Liver (tissue), 9 donors: ENCODE data around the gene ST7. TPM values are rescaled to one million over a fixed set of nuclear protein-coding genes. Genes with fewer than 3 reads are reported as not detected.

Source experiments
- DNase-seq: peaks from one replicate; pipeline ENCODE4 v3.0.0-alpha.2; 2017; ENCODE audit warnings: low spot score
- H3K27ac ChIP-seq, 2 donors: one replicate each; pipeline ENCODE4 v1.7.0; 2013; ENCODE audit warnings: inconsistent platforms in 2 of 2, low read length in 2 of 2, control low read depth in 1 of 2, low read depth in 1 of 2, mild to moderate bottlenecking in 1 of 2
- H3K27me3 ChIP-seq, 4 donors: one replicate each; pipeline versions ENCODE4 v1.6.1 to v1.7.0; 2013; ENCODE audit warnings: low read length in 3 of 4, inconsistent platforms in 1 of 4, mild to moderate bottlenecking in 1 of 4, moderate library complexity in 1 of 4; ENCODE audit not compliant: control insufficient read depth in 4 of 4, insufficient read depth in 4 of 4
- H3K36me3 ChIP-seq, 4 donors: one replicate each; pipeline versions ENCODE4 v1.6.1 to v1.7.0; 2013; ENCODE audit warnings: low read length in 3 of 4, mild to moderate bottlenecking in 3 of 4, low read depth in 1 of 4, moderate library complexity in 1 of 4; ENCODE audit not compliant: control insufficient read depth in 4 of 4, insufficient read depth in 3 of 4
- H3K4me1 ChIP-seq, 4 donors: one replicate each; pipeline versions ENCODE4 v1.6.1 to v1.7.0; 2013; ENCODE audit warnings: low read length in 3 of 4, mild to moderate bottlenecking in 3 of 4, moderate library complexity in 1 of 4; ENCODE audit not compliant: control insufficient read depth in 4 of 4, insufficient read depth in 4 of 4
- H3K4me3 ChIP-seq, 3 donors: one replicate each; pipeline versions ENCODE4 v1.6.1 to v1.7.0; 2013; ENCODE audit warnings: low read length in 3 of 3, control low read depth in 1 of 3, low read depth in 1 of 3, mild to moderate bottlenecking in 1 of 3
- H3K9ac ChIP-seq, 2 donors: one replicate each; pipeline ENCODE4 v1.7.0; 2013; ENCODE audit warnings: low read length in 2 of 2, mild to moderate bottlenecking in 2 of 2, moderate library complexity in 2 of 2, control low read depth in 1 of 2, low read depth in 1 of 2
- H3K9me3 ChIP-seq, 4 donors: one replicate each; pipeline versions ENCODE4 v1.6.1 to v1.7.0; 2013; ENCODE audit warnings: low read length in 3 of 4; ENCODE audit not compliant: control insufficient read depth in 4 of 4
- EGR1 ChIP-seq, 2 donors: IDR thresholded peaks; 2 replicates each; pipeline ENCODE4 v1.6.1; 2016 to 2018; ENCODE audit warnings: antibody characterized with exemption in 2 of 2, low read depth in 2 of 2
- FOXA2 ChIP-seq: IDR thresholded peaks from 2 replicates; pipeline ENCODE4 v1.6.1; 2016; ENCODE audit warnings: antibody characterized with exemption
- GABPA ChIP-seq, 2 donors: IDR thresholded peaks in 1 of 2; conservative IDR thresholded peaks in 1 of 2; 2 replicates each; pipeline ENCODE4 v1.6.1; 2016; ENCODE audit warnings: antibody characterized with exemption in 2 of 2, mild to moderate bottlenecking in 1 of 2, moderate library complexity in 1 of 2
- HNF4A ChIP-seq, 2 donors: conservative IDR thresholded peaks; 2 replicates each; pipeline ENCODE4 v1.6.1; 2016; ENCODE audit warnings: antibody characterized with exemption in 2 of 2, mild to moderate bottlenecking in 2 of 2
- HNF4G ChIP-seq: IDR thresholded peaks from 2 replicates; pipeline ENCODE4 v1.6.1; 2016; ENCODE audit warnings: antibody characterized with exemption
- RXRA ChIP-seq, 2 donors: IDR thresholded peaks; 2 replicates each; pipeline ENCODE4 v1.6.1; 2017 to 2018; ENCODE audit warnings: antibody characterized with exemption in 2 of 2, mild to moderate bottlenecking in 1 of 2
- SP1 ChIP-seq: IDR thresholded peaks from 2 replicates; pipeline ENCODE4 v1.6.1; 2018; ENCODE audit warnings: antibody characterized with exemption, mild to moderate bottlenecking
- YY1 ChIP-seq: IDR thresholded peaks from 2 replicates; pipeline ENCODE4 v1.6.1; 2016; ENCODE audit warnings: antibody characterized with exemption, mild to moderate bottlenecking
- WGBS: extraction: QIAGEN DNeasy Blood & Tissue Kit; methylation state at CpG from one replicate; pipeline ENCODE4 v1.1.7; 2013; 5-methylcytosine and 5-hydroxymethylcytosine counted together
- polyA plus RNA-seq, 2 donors: library from polyadenylated mRNA; stranded (reverse) in 1 of 2; unstranded in 1 of 2; fragments of 200-250 nt in 1 of 2; fragments of >200 nt in 1 of 2; fragmentation: Nextera tagmentation in 1 of 2; extraction: Ambion mirVana in 1 of 2; gene quantifications; one replicate each; pipeline versions ENCODE4 v1.2.1 to v1.2.3, GENCODE V29; 2013 to 2015
- total RNA-seq, 2 donors: library from RNA; depleted of rRNA; stranded (reverse); fragments of >200 nt; gene quantifications; one replicate each; pipeline ENCODE4 v1.2.3, GENCODE V29; 2014
- TF ChIP-seq, protein P1 (sequence below): IDR thresholded peaks from 2 replicates; pipeline ENCODE4 v1.6.1; 2016; ENCODE audit warnings: antibody characterized with exemption
- TF ChIP-seq, protein P2 (sequence below): fragments of 150-350 bp; IDR thresholded peaks from 2 replicates; pipeline ENCODE4 v1.5.1; 2017; ENCODE audit warnings: improper control_type of control experiment, low read depth, low read length; ENCODE audit not compliant: missing input control
- TF ChIP-seq, protein P3 (sequence below): IDR thresholded peaks from 2 replicates; pipeline ENCODE4 v1.6.1; 2016; ENCODE audit warnings: antibody characterized with exemption, mild to moderate bottlenecking
- donor health status: healthy.
- donor health status: healthy.
- donor health status: healthy.
- donor health status: healthy.
- donor health status: healthy.

Gene ST7, protein sequence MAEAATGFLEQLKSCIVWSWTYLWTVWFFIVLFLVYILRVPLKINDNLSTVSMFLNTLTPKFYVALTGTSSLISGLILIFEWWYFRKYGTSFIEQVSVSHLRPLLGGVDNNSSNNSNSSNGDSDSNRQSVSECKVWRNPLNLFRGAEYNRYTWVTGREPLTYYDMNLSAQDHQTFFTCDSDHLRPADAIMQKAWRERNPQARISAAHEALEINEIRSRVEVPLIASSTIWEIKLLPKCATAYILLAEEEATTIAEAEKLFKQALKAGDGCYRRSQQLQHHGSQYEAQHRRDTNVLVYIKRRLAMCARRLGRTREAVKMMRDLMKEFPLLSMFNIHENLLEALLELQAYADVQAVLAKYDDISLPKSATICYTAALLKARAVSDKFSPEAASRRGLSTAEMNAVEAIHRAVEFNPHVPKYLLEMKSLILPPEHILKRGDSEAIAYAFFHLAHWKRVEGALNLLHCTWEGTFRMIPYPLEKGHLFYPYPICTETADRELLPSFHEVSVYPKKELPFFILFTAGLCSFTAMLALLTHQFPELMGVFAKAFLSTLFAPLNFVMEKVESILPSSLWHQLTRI
- 10 to 100 TPM; 28.3 to 30.7 TPM for total RNA-seq
- polyA plus RNA-seq, result 10 to 100 TPM; 13.5 to 16.9 TPM

DNA sequence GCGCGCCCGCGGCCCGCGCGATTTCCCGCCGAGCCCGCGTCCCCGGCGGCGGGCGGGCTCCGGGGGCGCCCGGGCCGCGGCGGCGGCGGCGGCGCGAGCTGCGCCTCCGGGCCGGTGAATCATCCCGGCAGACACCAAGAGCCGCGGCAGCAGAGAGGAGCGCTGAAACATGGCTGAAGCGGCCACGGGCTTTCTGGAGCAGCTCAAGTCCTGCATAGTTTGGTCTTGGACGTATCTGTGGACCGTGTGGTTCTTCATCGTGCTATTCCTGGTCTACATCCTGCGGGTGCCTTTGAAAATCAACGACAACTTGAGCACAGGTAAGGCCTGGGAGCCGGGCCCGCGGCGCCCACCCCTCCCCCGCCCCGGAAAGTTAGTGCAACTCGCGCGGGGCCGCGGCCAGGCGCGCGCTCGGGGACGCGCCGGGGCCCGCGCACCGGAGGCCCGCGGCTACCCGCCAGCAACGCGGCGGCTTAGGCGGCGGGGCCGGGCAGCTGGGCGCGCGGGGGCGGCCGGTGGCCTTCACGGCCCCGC is at the start of gene ST7:
ST7 (plus strand) TSS at position 130 of the 534 bp plus-strand sequence; CDS start at position 170, 40 bp downstream.
- Histone ChIP-seq H3K4me1 (peaks cover 0 to 24% (median 11%) of the 10 kb centered on the region in 4 donors), H3K9me3 (no peaks in the 10 kb centered on the region), H3K36me3 (no peaks in the 10 kb centered on the region), H3K27me3 (no peaks in the 10 kb centered on the region), H3K27ac (peak within 1 kb of the TSS; percentile 96 to 98), H3K4me3 (peak within 1 kb of the TSS; percentile 85 to 96 (median 88)), H3K9ac (peak within 1 kb of the TSS; percentile 90 to 97)
- under 1% methylated on average over 77 of the region's 77 CpGs for WGBS
- TF ChIP-seq YY1 (peak; percentile 43), GABPA (IDR thresholded peaks at IDR 0.05 in 1 of 2, conservative IDR thresholded peaks at IDR 0.05 in 1 of 2) (no peak)
- peak; percentile 78 for DNase-seq

DNA sequence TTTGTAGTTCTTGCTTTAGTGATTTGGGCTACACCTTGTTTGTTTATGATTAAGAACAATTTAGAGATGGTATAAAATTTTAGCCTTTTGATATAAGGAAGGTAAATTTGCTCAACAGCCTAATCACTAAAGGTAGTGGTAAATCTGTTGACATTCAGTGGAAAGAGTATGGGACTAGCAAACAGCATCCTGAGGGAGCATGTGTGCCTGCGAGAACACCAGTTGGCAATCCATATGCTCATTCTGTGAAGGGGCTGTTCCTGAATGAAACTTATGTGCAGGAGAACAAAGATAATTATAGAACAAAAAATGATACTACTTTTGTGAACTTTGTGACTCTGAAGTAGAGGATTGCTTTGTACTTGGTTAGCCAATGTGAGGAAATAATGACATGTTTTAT is 46.9 kb upstream of the ST7 start:
- H3K27ac ChIP-seq, result no peak overlapping the region
- no peaks in the 10 kb centered on the region for H3K9me3 ChIP-seq
- H3K36me3 ChIP-seq, result peaks cover 0 to 22% (median 20%) of the 10 kb centered on the region in 4 donors
- H3K27me3 ChIP-seq, result no peaks in the 10 kb centered on the region
- H3K9ac ChIP-seq, result no peak overlapping the region
- H3K4me3 ChIP-seq, result no peak overlapping the region
- H3K4me1 ChIP-seq, result no peaks in the 10 kb centered on the region
- 96% methylated on average over 1 of the region's 1 CpG for WGBS
- TF ChIP-seq, protein P1, sequence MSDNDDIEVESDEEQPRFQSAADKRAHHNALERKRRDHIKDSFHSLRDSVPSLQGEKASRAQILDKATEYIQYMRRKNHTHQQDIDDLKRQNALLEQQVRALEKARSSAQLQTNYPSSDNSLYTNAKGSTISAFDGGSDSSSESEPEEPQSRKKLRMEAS, result no peak
- TF ChIP-seq HNF4A (conservative IDR thresholded peaks at IDR 0.05) (no peak), RXRA (IDR thresholded peaks at IDR 0.05) (no peak), SP1 (no peak), HNF4G (no peak), FOXA2 (no peak), EGR1 (IDR thresholded peaks at IDR 0.05; ENCODE audit: low read depth in 2 of 2) (no peak)
- TF ChIP-seq, protein P2, sequence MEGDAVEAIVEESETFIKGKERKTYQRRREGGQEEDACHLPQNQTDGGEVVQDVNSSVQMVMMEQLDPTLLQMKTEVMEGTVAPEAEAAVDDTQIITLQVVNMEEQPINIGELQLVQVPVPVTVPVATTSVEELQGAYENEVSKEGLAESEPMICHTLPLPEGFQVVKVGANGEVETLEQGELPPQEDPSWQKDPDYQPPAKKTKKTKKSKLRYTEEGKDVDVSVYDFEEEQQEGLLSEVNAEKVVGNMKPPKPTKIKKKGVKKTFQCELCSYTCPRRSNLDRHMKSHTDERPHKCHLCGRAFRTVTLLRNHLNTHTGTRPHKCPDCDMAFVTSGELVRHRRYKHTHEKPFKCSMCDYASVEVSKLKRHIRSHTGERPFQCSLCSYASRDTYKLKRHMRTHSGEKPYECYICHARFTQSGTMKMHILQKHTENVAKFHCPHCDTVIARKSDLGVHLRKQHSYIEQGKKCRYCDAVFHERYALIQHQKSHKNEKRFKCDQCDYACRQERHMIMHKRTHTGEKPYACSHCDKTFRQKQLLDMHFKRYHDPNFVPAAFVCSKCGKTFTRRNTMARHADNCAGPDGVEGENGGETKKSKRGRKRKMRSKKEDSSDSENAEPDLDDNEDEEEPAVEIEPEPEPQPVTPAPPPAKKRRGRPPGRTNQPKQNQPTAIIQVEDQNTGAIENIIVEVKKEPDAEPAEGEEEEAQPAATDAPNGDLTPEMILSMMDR, result no peak
- TF ChIP-seq, protein P3, sequence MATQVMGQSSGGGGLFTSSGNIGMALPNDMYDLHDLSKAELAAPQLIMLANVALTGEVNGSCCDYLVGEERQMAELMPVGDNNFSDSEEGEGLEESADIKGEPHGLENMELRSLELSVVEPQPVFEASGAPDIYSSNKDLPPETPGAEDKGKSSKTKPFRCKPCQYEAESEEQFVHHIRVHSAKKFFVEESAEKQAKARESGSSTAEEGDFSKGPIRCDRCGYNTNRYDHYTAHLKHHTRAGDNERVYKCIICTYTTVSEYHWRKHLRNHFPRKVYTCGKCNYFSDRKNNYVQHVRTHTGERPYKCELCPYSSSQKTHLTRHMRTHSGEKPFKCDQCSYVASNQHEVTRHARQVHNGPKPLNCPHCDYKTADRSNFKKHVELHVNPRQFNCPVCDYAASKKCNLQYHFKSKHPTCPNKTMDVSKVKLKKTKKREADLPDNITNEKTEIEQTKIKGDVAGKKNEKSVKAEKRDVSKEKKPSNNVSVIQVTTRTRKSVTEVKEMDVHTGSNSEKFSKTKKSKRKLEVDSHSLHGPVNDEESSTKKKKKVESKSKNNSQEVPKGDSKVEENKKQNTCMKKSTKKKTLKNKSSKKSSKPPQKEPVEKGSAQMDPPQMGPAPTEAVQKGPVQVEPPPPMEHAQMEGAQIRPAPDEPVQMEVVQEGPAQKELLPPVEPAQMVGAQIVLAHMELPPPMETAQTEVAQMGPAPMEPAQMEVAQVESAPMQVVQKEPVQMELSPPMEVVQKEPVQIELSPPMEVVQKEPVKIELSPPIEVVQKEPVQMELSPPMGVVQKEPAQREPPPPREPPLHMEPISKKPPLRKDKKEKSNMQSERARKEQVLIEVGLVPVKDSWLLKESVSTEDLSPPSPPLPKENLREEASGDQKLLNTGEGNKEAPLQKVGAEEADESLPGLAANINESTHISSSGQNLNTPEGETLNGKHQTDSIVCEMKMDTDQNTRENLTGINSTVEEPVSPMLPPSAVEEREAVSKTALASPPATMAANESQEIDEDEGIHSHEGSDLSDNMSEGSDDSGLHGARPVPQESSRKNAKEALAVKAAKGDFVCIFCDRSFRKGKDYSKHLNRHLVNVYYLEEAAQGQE, result no peak
- DNase-seq, result no peak
